ENCODE measurements around the gene ZFHX3. TPM values are rescaled to one million over a fixed set of nuclear protein-coding genes. Genes with fewer than 3 reads are reported as not detected.

The ZFHX3 gene
- polyA plus RNA-seq, 1 donor from 2014 or later = 26.4 TPM

GRCh38 chr16:72995151-72995881, 52.6 kb downstream of the ZFHX3 start:
- TF ChIP-seq, protein P1, sequence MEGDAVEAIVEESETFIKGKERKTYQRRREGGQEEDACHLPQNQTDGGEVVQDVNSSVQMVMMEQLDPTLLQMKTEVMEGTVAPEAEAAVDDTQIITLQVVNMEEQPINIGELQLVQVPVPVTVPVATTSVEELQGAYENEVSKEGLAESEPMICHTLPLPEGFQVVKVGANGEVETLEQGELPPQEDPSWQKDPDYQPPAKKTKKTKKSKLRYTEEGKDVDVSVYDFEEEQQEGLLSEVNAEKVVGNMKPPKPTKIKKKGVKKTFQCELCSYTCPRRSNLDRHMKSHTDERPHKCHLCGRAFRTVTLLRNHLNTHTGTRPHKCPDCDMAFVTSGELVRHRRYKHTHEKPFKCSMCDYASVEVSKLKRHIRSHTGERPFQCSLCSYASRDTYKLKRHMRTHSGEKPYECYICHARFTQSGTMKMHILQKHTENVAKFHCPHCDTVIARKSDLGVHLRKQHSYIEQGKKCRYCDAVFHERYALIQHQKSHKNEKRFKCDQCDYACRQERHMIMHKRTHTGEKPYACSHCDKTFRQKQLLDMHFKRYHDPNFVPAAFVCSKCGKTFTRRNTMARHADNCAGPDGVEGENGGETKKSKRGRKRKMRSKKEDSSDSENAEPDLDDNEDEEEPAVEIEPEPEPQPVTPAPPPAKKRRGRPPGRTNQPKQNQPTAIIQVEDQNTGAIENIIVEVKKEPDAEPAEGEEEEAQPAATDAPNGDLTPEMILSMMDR (IDR thresholded peaks at IDR 0.05; ENCODE audit: poor library complexity, severe bottlenecking) = peak; percentile 48
- TF ChIP-seq TAF1 (IDR thresholded peaks at IDR 0.05; ENCODE audit: low read depth) (no peak), POLR2AphosphoS5 (IDR thresholded peaks at IDR 0.05) (peak; percentile 10), MXI1 (conservative IDR thresholded peaks at IDR 0.05; ENCODE audit: poor library complexity, severe bottlenecking) (no peak)
- TF ChIP-seq, protein P2, sequence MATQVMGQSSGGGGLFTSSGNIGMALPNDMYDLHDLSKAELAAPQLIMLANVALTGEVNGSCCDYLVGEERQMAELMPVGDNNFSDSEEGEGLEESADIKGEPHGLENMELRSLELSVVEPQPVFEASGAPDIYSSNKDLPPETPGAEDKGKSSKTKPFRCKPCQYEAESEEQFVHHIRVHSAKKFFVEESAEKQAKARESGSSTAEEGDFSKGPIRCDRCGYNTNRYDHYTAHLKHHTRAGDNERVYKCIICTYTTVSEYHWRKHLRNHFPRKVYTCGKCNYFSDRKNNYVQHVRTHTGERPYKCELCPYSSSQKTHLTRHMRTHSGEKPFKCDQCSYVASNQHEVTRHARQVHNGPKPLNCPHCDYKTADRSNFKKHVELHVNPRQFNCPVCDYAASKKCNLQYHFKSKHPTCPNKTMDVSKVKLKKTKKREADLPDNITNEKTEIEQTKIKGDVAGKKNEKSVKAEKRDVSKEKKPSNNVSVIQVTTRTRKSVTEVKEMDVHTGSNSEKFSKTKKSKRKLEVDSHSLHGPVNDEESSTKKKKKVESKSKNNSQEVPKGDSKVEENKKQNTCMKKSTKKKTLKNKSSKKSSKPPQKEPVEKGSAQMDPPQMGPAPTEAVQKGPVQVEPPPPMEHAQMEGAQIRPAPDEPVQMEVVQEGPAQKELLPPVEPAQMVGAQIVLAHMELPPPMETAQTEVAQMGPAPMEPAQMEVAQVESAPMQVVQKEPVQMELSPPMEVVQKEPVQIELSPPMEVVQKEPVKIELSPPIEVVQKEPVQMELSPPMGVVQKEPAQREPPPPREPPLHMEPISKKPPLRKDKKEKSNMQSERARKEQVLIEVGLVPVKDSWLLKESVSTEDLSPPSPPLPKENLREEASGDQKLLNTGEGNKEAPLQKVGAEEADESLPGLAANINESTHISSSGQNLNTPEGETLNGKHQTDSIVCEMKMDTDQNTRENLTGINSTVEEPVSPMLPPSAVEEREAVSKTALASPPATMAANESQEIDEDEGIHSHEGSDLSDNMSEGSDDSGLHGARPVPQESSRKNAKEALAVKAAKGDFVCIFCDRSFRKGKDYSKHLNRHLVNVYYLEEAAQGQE (IDR thresholded peaks at IDR 0.05; ENCODE audit: borderline replicate concordance) = no peak
- Histone ChIP-seq H3K27me3 (ENCODE audit: insufficient read depth, low read depth, low read length) (no peaks in the 10 kb centered on the region), H3K4me3 (ENCODE audit: low read length) (no peak overlapping the region), H2AFZ (ENCODE audit: low read depth, low read length) (no peak overlapping the region), H3K9ac (ENCODE audit: low read length) (no peak overlapping the region), H3K4me2 (ENCODE audit: low read length) (no peak overlapping the region), H3K27ac (ENCODE audit: low read length) (no peak overlapping the region), H3K9me2 (ENCODE audit: insufficient read depth, low read length) (no peaks in the 10 kb centered on the region), H3K79me2 (replicated peaks; ENCODE audit: insufficient read depth, low read length) (peaks cover 100% of the 10 kb centered on the region), H3F3A (ENCODE audit: insufficient read depth, low read length, poor library complexity, severe bottlenecking) (peaks cover 3% of the 10 kb centered on the region), H4K20me1 (ENCODE audit: insufficient read depth) (peaks cover 97% of the 10 kb centered on the region), H3K9me3 (ENCODE audit: low read length) (no peaks in the 10 kb centered on the region), H3K36me3 (ENCODE audit: insufficient read depth, low read length) (no peaks in the 10 kb centered on the region)

GRCh38 chr16:72992142-72992601, 55.8 kb downstream of the ZFHX3 start:
- H3K9ac ChIP-seq (ENCODE audit: low read length) = no peak overlapping the region
- H3K36me3 ChIP-seq (ENCODE audit: insufficient read depth, low read length) = no peaks in the 10 kb centered on the region
- H3F3A ChIP-seq (ENCODE audit: insufficient read depth, low read length, poor library complexity, severe bottlenecking) = peaks cover 3% of the 10 kb centered on the region
- no peak overlapping the region for H3K27ac ChIP-seq (ENCODE audit: low read length)
- no peak overlapping the region for H2AFZ ChIP-seq (ENCODE audit: low read depth, low read length)
- no peaks in the 10 kb centered on the region for H3K9me3 ChIP-seq (ENCODE audit: low read length)
- peak overlapping the region; percentile 7 for H3K4me3 ChIP-seq (ENCODE audit: low read length)
- H3K27me3 ChIP-seq (ENCODE audit: insufficient read depth, low read depth, low read length) = no peaks in the 10 kb centered on the region
- H4K20me1 ChIP-seq (ENCODE audit: insufficient read depth) = peaks cover 98% of the 10 kb centered on the region
- H3K4me2 ChIP-seq (ENCODE audit: low read length) = no peak overlapping the region
- peaks cover 100% of the 10 kb centered on the region for H3K79me2 ChIP-seq (replicated peaks; ENCODE audit: insufficient read depth, low read length)
- TF ChIP-seq TAF1 (IDR thresholded peaks at IDR 0.05; ENCODE audit: low read depth) (no peak), RAD21 (conservative IDR thresholded peaks at IDR 0.05) (no peak), EP300 (conservative IDR thresholded peaks at IDR 0.05; ENCODE audit: poor library complexity, severe bottlenecking) (no peak), EZH2 (IDR thresholded peaks at IDR 0.05; ENCODE audit: borderline replicate concordance, insufficient read depth, low read length, poor library complexity, severe bottlenecking) (no peak), POLR2AphosphoS5 (IDR thresholded peaks at IDR 0.05) (no peak), SMC3 (conservative IDR thresholded peaks at IDR 0.05; ENCODE audit: poor library complexity) (no peak), MXI1 (conservative IDR thresholded peaks at IDR 0.05; ENCODE audit: poor library complexity, severe bottlenecking) (no peak)
- TF ChIP-seq, protein P1 (IDR thresholded peaks at IDR 0.05; ENCODE audit: poor library complexity, severe bottlenecking) = no peak
- TF ChIP-seq, protein P2 (IDR thresholded peaks at IDR 0.05; ENCODE audit: borderline replicate concordance) = no peak
- no peaks in the 10 kb centered on the region for H3K9me2 ChIP-seq (ENCODE audit: insufficient read depth, low read length)

Data from neural cell (in vitro differentiated cells).